ENCODE data around the gene UBAP1.
"Not testable (repeated sequence)": the region's sequence is repeated elsewhere in the genome, so short reads cannot be mapped to it uniquely, and the experiment has no call there.

Gene UBAP1

DNA sequence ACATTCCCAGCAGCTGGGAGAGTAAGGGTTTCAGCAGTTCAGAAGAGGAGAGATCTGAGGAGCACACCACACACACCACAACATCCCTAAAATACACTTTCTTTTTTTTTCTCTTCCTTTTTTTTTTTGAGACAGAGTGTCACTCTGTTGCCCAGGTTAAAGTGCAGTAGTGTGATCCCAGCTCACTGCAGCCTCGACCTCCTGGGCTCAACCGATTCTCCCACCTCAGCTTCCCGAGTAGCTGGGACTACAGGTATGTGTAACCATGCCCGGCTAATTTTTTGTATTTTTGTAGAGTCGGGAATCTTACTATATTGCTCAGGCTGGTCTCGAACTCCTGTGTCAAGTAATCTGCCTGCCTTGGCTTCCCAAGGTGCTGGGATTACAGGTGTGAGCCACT, 9.7 kb upstream of the UBAP1 start:
- DNase-seq (ENCODE audit: insufficient read length, low spot score) (no peak), FAIRE-seq (no peak)
- TF ChIP-seq POLR2A (IDR thresholded peaks at IDR 0.05; ENCODE audit: low read depth, low read length) = no peak

DNA sequence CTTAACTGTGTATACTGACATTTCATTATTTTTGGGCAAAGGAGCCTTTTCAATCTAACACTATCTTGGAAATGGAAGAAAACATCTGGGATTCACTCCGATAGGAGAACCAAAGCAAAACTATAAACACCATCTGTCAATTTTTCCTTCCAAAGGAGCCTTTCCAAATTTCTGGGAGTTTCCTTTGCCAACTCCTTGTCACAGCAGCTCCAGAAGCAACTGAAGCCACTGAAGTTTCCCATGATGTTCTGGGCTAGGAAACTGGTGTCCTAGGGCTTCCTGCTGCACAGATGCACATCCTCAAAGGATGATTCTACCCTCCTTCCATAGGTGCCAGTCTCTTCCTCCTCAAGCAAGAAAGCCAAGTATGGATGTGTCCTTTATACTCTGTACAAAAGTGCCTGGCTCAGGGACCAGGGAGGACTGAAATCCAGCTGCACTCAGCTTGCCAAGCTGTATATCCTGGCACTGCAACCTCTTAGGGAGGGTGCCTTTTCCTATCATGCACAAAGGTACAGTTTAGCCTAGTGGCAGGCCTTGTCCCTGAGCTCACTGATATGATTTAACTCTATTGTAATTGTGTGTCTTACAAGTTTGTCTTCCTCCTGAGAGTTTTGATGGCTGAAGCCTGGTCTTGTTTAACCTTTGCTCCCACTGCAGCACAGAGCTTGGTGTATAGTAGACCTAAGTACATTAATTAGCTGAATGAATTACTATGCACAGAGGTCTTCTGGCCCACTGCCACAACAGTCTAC, 8.4 kb upstream of the UBAP1 start:
- no peak for DNase-seq (ENCODE audit: insufficient read length, low spot score)
- FAIRE-seq = no peak
- no peak for TF ChIP-seq POLR2A (IDR thresholded peaks at IDR 0.05; ENCODE audit: low read depth, low read length)

DNA sequence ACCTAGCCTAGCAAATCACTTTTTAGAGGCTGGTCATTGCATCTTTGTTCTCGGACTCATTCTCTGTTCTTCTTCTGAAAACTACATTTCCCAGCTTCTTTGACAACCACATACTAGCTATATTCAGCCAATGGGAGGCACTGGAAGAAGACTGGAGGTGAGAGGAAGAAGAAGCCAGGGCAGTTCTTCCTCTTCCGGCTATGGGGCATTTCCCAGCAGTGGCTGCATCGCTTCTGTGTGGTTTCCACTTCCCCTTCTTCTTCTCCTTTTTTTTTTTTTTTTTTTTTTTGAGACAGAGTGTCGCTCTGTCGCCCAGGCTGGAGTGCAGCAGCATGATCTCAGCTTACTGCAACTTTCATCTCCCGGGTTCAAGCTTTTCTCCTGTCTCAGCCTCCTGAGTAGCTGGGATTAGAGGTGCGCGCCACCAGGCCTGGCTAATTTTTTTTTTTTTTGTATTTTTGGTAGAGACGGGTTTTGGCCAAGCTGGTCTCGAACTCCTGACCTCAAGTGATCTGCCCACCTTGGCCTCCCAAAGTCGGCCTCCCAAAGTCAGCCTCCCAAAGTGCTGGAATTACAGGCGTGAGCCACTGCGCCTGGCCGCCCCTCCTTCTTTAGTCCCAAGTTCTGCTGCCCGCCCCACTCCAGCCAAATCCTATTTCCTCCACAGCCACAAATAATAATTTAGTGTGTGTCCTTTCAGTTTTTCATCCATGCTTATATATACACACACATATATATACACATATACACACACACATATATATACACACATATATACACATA, 6.9 kb upstream of the UBAP1 start:
- FAIRE-seq (no peak), DNase-seq (ENCODE audit: insufficient read length, low spot score) (no peak)
- no peak for TF ChIP-seq POLR2A (IDR thresholded peaks at IDR 0.05; ENCODE audit: low read depth, low read length)

DNA sequence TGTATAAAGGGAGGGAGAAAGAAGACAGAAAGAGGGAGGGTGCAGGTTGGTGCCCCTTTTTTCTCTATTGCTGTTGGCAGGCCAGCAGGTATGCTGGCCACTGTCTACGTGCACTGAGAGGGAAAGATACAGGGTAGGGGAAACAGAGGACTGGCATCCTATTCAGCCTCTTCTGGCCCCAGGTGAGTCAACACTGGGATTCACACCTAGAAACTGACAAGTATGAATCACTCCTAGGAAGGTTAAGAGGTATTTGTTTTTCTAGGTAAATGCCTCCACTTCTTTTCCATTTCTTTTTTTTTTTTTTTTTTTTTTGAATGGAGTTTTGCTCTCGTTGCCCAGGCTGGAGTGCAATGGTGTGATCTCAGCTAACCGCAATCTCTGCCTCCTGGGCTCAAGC, 2.8 kb upstream of the UBAP1 start:
- TF ChIP-seq POLR2A (IDR thresholded peaks at IDR 0.05; ENCODE audit: low read depth, low read length) = no peak
- FAIRE-seq (no peak), DNase-seq (ENCODE audit: insufficient read length, low spot score) (no peak)

DNA sequence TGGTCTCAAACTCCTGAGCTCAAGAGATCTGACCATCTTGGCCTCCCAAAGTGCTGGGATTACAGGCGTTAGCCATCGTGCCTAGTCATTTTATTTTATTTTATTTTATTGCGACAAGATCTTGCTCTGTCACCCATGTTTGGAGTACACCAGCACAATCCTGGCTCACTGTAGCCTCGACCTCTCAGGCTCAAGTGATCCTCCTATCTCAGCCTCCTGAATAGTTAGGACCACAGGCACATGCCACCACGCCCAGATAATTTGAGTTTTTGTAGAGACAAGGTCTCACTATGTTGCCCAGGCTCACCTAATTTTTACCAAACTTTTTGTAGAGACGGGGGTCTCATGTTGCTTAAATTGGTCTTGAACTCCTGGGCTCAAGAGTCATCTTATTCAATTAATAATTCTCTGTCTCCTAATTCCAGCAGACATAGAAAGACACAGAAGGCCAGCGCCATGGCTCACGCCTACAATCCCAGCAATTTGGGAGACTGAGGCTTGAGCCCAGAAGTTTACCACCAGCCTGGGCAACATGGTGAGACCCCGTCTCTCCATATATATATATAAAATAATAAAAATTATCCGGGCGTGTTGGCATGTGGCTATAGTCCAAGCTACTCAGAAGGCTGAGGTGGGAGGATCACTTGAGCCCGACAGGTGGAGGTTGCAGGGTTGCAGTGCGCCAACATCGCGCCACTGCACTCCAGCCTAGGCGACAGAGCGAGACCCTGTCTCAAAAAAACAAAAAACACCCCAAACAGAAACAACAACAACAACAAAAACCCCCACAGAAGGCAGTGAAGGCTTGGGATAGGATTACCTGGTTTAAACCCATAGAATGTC, 1.0 kb upstream of the UBAP1 start:
- no peak for FAIRE-seq
- DNase-seq (ENCODE audit: insufficient read length, low spot score) = no peak
- no peak for TF ChIP-seq POLR2A (IDR thresholded peaks at IDR 0.05; ENCODE audit: low read depth, low read length)

DNA sequence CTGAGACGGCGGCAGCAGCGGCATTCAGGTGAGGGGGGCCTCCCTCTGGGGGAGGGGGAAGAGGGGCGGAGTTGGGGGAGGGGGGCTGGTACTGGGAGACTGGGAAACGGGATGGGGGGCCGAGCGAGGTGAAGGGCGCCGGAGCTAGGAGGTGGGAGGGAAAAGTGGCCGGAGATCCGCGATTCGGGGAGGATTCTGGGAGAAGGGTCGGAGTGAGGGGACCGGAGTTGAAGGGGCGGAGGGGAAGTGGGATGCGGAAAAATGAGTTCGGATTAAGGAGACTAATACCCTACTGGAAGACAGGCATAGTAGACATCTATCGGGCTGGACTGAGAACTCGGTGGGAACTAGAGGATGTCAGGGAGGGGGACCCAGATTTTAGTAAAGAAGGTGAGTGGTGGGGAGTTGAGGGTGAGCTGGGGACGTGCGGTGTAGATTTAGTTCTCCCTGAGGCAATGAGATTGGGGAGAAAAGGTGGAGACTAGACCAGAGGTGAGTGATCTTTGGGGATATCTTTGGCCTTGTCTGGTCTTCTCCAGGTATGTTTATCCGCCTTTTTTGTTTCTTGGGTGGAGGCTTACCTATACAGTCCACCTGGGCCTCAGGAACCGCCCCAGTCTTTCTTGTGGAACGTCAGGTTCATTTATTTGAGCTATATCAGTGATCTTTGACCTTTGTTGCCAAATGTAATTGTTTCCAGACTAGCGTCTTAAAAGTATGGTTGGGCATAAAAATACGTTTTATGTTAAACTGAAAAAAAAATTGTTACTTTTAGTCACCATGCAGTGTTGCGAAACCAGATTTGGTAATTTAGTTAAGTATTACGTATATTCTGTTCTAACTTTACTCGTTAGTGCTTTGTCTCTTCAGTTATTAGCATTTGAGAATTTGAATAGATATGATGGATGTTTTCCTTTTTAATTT, 632 bp downstream of the UBAP1 start:
- no peak for FAIRE-seq
- DNase-seq (ENCODE audit: insufficient read length, low spot score) = no peak
- no peak for TF ChIP-seq POLR2A (IDR thresholded peaks at IDR 0.05; ENCODE audit: low read depth, low read length)

DNA sequence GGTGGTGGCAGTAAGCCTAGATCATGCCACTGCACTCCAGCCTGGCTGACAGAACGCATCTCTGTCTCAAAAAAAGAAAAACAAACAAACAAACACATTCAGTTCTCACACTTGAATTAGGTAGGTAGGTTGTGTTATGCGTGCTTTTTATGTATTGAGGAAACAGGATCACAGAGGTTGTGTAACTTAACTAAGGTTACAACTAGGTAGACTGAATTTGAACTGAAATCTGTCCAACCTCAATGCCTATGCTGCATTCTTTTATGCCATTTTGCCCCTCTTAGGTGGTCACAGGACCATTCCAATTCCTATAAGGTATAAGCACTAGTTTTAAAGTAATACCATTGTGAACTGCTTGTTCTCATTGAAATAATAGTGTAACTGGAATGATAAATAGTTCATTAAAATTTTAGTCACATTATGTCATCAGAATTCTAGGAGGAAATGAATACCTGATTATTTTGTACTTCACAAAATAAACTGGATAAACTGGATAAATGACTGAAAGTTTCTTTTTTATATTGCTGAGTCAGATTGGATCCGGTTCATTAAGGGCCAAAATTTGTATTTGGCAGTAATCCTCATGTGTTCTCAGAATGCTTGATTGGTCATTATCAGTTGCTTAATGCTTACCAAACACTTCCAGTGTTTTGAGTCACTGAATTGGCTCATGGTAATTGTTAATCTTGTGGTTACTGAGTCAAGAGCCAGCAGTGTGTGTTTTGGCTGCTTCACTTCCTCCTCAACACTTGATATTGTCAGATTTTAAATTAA, 7.1 kb downstream of the UBAP1 start:
- TF ChIP-seq POLR2A (IDR thresholded peaks at IDR 0.05; ENCODE audit: low read depth, low read length) = no peak
- DNase-seq (ENCODE audit: insufficient read length, low spot score) (peak; percentile 42), FAIRE-seq (peak; percentile 98)

DNA sequence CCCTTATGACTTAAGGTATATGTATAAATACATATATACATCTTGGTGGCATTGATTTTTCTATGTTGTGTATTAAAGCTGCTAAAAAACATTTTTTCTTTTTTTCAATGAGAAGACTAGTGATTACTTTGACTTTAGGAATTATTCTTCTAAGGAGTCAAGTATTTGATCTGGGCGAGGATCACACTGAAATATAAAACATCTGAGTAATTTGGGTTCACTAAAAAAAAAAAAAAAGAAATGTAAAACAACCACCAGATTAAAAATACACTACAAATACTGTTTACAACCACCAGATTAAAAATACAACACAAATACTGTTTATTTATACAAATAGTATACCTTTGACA, 9.0 kb downstream of the UBAP1 start:
- DNase-seq (ENCODE audit: insufficient read length, low spot score) = no peak
- no peak for TF ChIP-seq POLR2A (IDR thresholded peaks at IDR 0.05; ENCODE audit: low read depth, low read length)
- FAIRE-seq = no peak

DNA sequence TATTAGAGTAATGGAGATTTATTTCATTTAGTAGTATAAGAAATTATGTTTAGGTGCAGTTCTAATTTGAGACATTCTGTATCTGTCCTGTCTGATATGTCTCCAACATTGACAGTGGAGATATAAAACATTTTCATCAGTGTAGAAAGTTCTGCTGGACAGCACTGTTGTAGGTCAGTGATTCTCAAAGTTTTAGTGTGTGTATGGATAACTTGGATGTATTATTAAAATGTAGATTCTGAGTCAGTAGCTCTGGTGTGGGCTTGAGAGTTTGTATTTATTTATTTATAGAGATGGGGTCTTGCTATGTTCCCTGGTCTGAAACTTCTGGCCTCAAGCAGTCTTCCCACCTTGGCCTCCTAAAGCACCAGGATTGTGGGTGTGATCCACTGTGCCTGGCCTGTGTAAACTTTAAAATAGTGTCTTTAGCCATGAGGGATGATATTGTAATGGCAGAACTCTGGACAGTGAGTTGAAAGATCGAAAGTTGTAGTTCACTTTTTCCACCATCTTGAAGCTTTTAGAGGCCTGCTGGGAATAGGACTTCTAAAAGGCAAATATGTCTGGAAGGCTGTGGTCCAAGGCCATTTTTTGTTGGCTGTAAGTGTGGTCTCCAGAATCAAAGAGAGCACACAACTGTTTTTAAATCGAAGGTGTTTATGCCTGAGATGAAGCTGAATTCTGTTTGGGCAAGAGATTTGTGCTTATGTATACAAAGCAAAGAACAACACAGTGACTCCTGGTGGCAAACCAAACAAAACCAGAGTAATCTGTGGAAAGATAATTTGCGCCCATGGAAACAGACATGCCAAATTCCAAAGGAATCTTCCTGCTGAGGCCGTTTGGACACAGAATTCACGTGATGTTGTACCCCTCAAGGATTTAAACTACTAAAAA, 12.4 kb downstream of the UBAP1 start:
- TF ChIP-seq POLR2A (IDR thresholded peaks at IDR 0.05; ENCODE audit: low read depth, low read length) = no peak
- FAIRE-seq (peak; percentile 76), DNase-seq (ENCODE audit: insufficient read length, low spot score) (no peak)

DNA sequence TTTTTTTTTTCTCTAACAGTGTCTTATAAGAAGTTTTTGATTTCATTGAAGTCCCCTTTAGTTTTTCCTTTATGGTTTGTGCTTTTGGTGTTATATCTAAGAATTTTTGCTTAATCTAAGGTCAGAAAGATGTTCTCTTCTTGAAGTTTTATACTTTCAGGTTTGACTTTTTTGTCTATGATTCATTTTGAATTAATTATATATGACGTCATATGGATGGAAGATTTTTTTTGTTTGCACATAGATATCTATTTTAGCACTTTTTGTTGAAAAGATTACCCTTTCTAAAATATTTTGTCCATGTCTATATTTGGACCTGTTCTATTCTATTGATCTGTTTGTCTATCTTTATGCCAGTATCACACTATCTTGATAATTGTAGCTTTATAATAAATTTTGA, 16.3 kb downstream of the UBAP1 start:
- no peak for TF ChIP-seq POLR2A (IDR thresholded peaks at IDR 0.05; ENCODE audit: low read depth, low read length)
- DNase-seq (ENCODE audit: insufficient read length, low spot score) (no peak), FAIRE-seq (no peak)

DNA sequence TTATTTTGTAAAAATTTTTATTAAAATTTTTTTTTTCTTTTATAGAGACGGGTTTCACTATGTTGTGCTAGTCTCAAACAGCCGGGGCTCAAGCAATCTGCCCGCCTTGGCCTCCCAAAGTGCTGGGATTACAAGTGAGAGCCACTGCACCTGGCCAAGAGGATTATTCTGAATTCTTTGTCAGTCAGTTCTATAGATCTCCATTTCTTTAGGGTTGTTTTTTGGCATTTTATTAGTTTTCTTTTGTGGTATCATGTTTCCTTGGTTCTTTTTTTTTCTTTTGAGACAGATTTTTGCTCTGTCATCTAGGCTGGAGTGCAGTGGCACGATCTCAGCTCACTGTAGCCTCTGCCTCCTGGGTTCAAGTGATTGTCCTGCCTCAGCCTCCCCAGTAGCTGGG, 18.4 kb downstream of the UBAP1 start:
- FAIRE-seq; DNase-seq (ENCODE audit: insufficient read length, low spot score): not testable (repeated sequence)
